Panc1 (cell line): ENCODE data around the gene BTK. TPM values are rescaled to one million over a fixed set of nuclear protein-coding genes. Genes with fewer than 3 reads are reported as not detected.

Experiments
- ATAC-seq: fragments of 200-7000 bp; cut with Tn5 transposase; 2 replicates; pipeline ENCODE4 v1.9.1; 2020; ENCODE audit warnings: mild to moderate bottlenecking, moderate library complexity
- BruUV-seq: library from RNA; stranded (reverse); fragments of 400-500 nt; replicated peaks from 2 replicates; lab custom pipeline; 2021; lab: Mats Ljungman, UMichigan
- CTCF ChIA-PET: fragments of 300-600 bp; sonication (Branson Sonifier 250); formaldehyde crosslinking; loops from one replicate; lab custom pipeline; 2022; ENCODE audit warnings: antibody characterized with exemption; lab: Charles Lee
- POLR2A ChIA-PET: fragments of 300-600 bp; sonication (Branson Sonifier 250); formaldehyde crosslinking; loops from one replicate; lab custom pipeline; 2022; ENCODE audit warnings: antibody characterized with exemption; lab: Charles Lee
- DNase-seq: peaks from one replicate; pipeline ENCODE4 v3.0.0-alpha.2; 2010; ENCODE audit warnings: low read depth, low spot score
- H3K27ac ChIP-seq: 2 replicates; pipeline ENCODE4 v1.5.1; 2011; ENCODE audit warnings: mild to moderate bottlenecking, low read length, inconsistent platforms
- H3K27me3 ChIP-seq: fragments of 200-500 bp; sonication (Bioruptor generic); 2 replicates; pipeline ENCODE4 v1.6.0; 2014; ENCODE audit warnings: low read length, inconsistent platforms; ENCODE audit not compliant: control insufficient read depth, insufficient read depth
- H3K36me3 ChIP-seq: fragments of 200-500 bp; sonication (Bioruptor generic); 2 replicates; pipeline ENCODE4 v1.5.1; 2014; ENCODE audit warnings: inconsistent platforms, mild to moderate bottlenecking, low read length, moderate library complexity; ENCODE audit not compliant: control insufficient read depth, insufficient read depth
- H3K4me1 ChIP-seq: 2 replicates; pipeline ENCODE4 v1.5.1; 2011; ENCODE audit warnings: inconsistent platforms, mild to moderate bottlenecking, low read length, moderate library complexity; ENCODE audit not compliant: control insufficient read depth, insufficient read depth
- H3K4me3 ChIP-seq, 2 experiments: 2 replicates each; pipeline ENCODE4 v1.5.1; 2011 to 2012; ENCODE audit warnings: low read depth in 2 of 2, low read length in 2 of 2, mild to moderate bottlenecking in 2 of 2, inconsistent platforms in 1 of 2, moderate library complexity in 1 of 2
- H3K9me3 ChIP-seq: fragments of 200-500 bp; sonication (Bioruptor generic); 2 replicates; pipeline ENCODE4 v1.5.1; 2014; ENCODE audit warnings: low read depth, mild to moderate bottlenecking, inconsistent platforms, low read length, moderate library complexity; ENCODE audit not compliant: control insufficient read depth, insufficient read depth
- POLR2AphosphoS5 ChIP-seq: IDR thresholded peaks from 2 replicates; pipeline ENCODE4 v1.6.1; 2012; ENCODE audit warnings: mild to moderate bottlenecking, low read depth, low read length, moderate library complexity
- REST ChIP-seq, 2 experiments: IDR thresholded peaks; 2 replicates each; pipeline ENCODE4 v1.6.1; 2011 to 2012; ENCODE audit warnings: low read depth in 2 of 2, control low read depth in 1 of 2, low read length in 1 of 2, mild to moderate bottlenecking in 1 of 2, moderate library complexity in 1 of 2; ENCODE audit not compliant: insufficient read depth in 1 of 2
- SIN3A ChIP-seq: IDR thresholded peaks from 2 replicates; pipeline ENCODE4 v1.6.1; 2012; ENCODE audit warnings: low read depth, mild to moderate bottlenecking, low read length, moderate library complexity, borderline replicate concordance; ENCODE audit not compliant: insufficient read depth
- TCF7L2 ChIP-seq: IDR thresholded peaks from 2 replicates; pipeline ENCODE4 v1.6.1; 2011; ENCODE audit warnings: mild to moderate bottlenecking, low read depth, low read length, inconsistent platforms
- in situ Hi-C: cut with HindIII; loops from 2 replicates; pipeline ENCODE4 v1.10.0; 2016; ENCODE audit warnings: low sequenced_read_pairs, low pct_unique_long_range_greater_than_20kb
- intact Hi-C: fragments of 100-400 bp; cut with micrococcal nuclease; formaldehyde crosslinking; loops from one replicate; pipeline ENCODE4 v1.10.0; 2022; ENCODE audit not compliant: unreplicated experiment
- total RNA-seq: library from RNA; stranded (reverse); gene quantifications from one replicate; pipeline ENCODE4 v1.2.1, GENCODE V29; 2021; ENCODE audit not compliant: unreplicated experiment
- TF ChIP-seq, protein P1 (sequence below): fragments of 450-650 bp; IDR thresholded peaks from 2 replicates; pipeline ENCODE4 v1.5.1; 2017; ENCODE audit warnings: mild to moderate bottlenecking

BTK gene
- total RNA-seq, 1 experiment from 2014 or later: not detected

DNA sequence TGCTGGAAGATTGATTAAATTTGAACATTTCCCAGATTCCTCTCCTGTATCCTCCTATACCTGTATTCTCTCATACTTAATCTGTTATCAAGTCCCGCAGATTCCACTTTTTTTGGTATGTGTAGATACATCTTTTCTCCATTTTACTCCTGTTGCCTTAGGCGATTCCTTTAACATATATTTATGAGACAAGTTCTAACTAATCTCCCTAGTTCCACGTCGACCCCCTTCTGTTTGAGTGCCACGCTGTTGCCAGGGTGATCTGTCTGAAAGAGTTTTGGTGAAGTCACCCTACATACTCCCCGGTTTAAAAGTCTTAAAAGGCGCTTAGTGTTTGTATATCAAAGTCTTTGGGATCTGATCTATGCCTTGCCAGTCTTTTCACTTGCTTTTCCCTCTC lies 24.5 kb upstream of the BTK start:
- BruUV-seq: no TSS peak
- H3K36me3 ChIP-seq: peaks cover 12% of the 10 kb centered on the region
- no peak for TF ChIP-seq REST (IDR thresholded peaks at IDR 0.05; ENCODE audit: insufficient read depth in 1 of 2, low read depth in 2 of 2, low read length in 1 of 2)
- TF ChIP-seq SIN3A: no peak
- no peak for TF ChIP-seq TCF7L2
- TF ChIP-seq POLR2AphosphoS5: no peak
- TF ChIP-seq, protein P1, sequence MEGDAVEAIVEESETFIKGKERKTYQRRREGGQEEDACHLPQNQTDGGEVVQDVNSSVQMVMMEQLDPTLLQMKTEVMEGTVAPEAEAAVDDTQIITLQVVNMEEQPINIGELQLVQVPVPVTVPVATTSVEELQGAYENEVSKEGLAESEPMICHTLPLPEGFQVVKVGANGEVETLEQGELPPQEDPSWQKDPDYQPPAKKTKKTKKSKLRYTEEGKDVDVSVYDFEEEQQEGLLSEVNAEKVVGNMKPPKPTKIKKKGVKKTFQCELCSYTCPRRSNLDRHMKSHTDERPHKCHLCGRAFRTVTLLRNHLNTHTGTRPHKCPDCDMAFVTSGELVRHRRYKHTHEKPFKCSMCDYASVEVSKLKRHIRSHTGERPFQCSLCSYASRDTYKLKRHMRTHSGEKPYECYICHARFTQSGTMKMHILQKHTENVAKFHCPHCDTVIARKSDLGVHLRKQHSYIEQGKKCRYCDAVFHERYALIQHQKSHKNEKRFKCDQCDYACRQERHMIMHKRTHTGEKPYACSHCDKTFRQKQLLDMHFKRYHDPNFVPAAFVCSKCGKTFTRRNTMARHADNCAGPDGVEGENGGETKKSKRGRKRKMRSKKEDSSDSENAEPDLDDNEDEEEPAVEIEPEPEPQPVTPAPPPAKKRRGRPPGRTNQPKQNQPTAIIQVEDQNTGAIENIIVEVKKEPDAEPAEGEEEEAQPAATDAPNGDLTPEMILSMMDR: no peak
- H3K27ac ChIP-seq: 0 out of 2 replicates have a peak overlapping the region, but pooled peaks have one; percentile 20
- ChIA-PET CTCF (no interaction called here), POLR2A (no interaction called here)
- intact Hi-C loops: loop anchor here (10.0 kb wide), 1 partner anchor 184 kb away; no protein-coding TSS in a partner anchor
- H3K4me3 ChIP-seq: peak overlapping the region; percentile 15 to 99; a peak in 3 of 4 replicates
- H3K4me1 ChIP-seq: peaks cover 12% of the 10 kb centered on the region; the same call in 1 of the 2 replicates
- in situ Hi-C loops: no loop called here
- no peaks in the 10 kb centered on the region for H3K9me3 ChIP-seq
- H3K27me3 ChIP-seq: no peaks in the 10 kb centered on the region
- ATAC-seq (no peak), DNase-seq (no peak)

- Histone ChIP-seq H3K27me3 (no peaks in the 10 kb centered on the region), H3K4me3 (peak overlapping the region; percentile 99), H3K27ac (peak overlapping the region; percentile 87), H3K36me3 (peaks cover 10% of the 10 kb centered on the region), H3K9me3 (no peaks in the 10 kb centered on the region), H3K4me1 (peaks cover 12% of the 10 kb centered on the region)
- ATAC-seq (no peak), DNase-seq (no peak)
- BruUV-seq: no TSS peak
- intact Hi-C loops: no loop called here
- TF ChIP-seq, protein P1: no peak
- TF ChIP-seq TCF7L2 (no peak), POLR2AphosphoS5 (no peak), SIN3A (no peak), REST (IDR thresholded peaks at IDR 0.05; ENCODE audit: insufficient read depth in 1 of 2, low read depth in 2 of 2, low read length in 1 of 2) (no peak)
- ChIA-PET CTCF (interaction anchor here (0.6 kb wide), 1 partner anchor 1381 kb away, joined by 8 read pairs; no protein-coding TSS in a partner anchor), POLR2A (interaction anchor here (0.6 kb wide), 1 partner anchor 17 kb away, joined by 3 read pairs; no protein-coding TSS in a partner anchor)
- in situ Hi-C loops: no loop called here
Observed at GRCh38 chrX:101409043-101409442, 23.1 kb upstream of the BTK start.
